Measurements from ENCODE around the gene STRA6.

Gene STRA6

DNA sequence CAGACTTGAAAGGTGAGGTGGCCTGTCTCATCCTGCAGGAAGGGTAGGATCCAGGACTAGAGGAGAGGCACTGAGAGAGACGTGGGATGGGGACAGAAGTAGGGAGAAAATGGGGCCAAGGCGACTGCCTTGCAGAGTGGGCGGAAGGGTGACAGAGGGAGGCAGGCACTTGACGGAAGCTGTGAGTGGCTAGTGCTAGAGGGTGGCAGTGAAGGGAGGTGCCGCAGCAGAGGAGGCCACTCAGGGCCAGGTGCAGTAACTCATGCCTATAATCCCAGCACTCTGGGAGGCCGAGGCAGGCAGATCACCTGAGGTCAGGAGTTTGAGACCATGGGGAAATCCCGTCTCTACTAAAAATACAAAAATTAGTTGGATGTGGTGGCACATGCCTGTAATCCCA lies 40.8 kb upstream of the STRA6 start:
- H3K4me2 ChIP-seq (ENCODE audit: insufficient read depth, low read length) = no peak overlapping the region
- H3K9me3 ChIP-seq (ENCODE audit: insufficient read depth, low read length, severe bottlenecking) = no peaks in the 10 kb centered on the region
- H3K36me3 ChIP-seq (ENCODE audit: insufficient read depth, low read length) = no peaks in the 10 kb centered on the region
- DNase-seq = no peak
- no peak overlapping the region for H3K4me3 ChIP-seq (ENCODE audit: low read depth in 1 of 2, low read length in 2 of 2)
- no peaks in the 10 kb centered on the region for H4K20me1 ChIP-seq (ENCODE audit: insufficient read depth, low read length)
- no peak overlapping the region for H3K27ac ChIP-seq (ENCODE audit: low read length)
- no peaks in the 10 kb centered on the region for H3K79me2 ChIP-seq (ENCODE audit: insufficient read depth, low read length)
- TF ChIP-seq EZH2 (IDR thresholded peaks at IDR 0.05; ENCODE audit: borderline replicate concordance, low read depth, low read length, severe bottlenecking) = no peak
- TF ChIP-seq, protein P1, sequence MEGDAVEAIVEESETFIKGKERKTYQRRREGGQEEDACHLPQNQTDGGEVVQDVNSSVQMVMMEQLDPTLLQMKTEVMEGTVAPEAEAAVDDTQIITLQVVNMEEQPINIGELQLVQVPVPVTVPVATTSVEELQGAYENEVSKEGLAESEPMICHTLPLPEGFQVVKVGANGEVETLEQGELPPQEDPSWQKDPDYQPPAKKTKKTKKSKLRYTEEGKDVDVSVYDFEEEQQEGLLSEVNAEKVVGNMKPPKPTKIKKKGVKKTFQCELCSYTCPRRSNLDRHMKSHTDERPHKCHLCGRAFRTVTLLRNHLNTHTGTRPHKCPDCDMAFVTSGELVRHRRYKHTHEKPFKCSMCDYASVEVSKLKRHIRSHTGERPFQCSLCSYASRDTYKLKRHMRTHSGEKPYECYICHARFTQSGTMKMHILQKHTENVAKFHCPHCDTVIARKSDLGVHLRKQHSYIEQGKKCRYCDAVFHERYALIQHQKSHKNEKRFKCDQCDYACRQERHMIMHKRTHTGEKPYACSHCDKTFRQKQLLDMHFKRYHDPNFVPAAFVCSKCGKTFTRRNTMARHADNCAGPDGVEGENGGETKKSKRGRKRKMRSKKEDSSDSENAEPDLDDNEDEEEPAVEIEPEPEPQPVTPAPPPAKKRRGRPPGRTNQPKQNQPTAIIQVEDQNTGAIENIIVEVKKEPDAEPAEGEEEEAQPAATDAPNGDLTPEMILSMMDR (IDR thresholded peaks at IDR 0.05; ENCODE audit: borderline replicate concordance, extremely low read depth, low read length, poor library complexity, severe bottlenecking) = no peak
- no peak overlapping the region for H3K9ac ChIP-seq (ENCODE audit: low read depth, low read length)
- H3K4me1 ChIP-seq (ENCODE audit: insufficient read depth, low read length) = no peaks in the 10 kb centered on the region
- no peak overlapping the region for H2AFZ ChIP-seq (ENCODE audit: low read depth, low read length)
- ATAC-seq (ENCODE audit: insufficient read depth, low read depth) = no peak
- no peaks in the 10 kb centered on the region for H3K27me3 ChIP-seq (ENCODE audit: insufficient read depth, low read length, poor library complexity)

DNA sequence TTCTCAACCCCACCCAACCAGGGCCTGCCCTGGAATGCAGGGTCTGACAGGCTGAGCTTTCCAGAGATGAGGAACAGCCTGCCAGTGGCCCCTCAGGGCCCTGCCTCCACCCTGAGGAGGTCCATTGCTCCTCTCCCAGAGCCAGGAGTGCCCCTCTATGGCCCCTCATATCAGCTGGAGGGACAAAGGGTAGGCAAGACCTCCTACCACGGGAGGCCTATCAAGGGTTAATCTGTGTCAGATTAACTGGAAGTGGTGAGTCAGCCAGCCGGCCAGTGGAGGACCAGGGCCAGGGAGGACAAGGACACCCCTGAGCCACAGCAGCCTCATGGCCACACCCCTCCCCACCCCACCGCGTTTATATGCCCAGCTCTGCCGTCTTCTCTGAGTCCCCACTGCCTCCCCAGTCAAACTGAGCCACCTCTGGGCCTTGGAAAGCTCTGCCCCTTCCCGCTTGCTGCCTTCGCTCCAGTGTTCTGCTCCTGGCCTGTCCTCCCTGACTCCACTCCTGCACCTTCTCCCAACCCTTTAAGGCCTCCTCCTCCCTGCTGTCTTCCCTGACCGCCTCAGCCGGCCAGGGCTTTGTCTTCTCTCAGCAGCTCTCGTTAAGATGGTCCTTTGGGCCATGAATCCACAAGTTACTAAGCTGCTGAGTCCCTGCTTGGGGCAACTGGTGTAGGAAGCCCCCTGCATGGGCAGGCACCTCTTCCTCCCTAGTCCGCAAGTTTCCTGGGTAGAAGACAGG lies 40.0 kb upstream of the STRA6 start:
- no peak for ATAC-seq (ENCODE audit: insufficient read depth, low read depth)
- H3K27ac ChIP-seq (ENCODE audit: low read length) = no peak overlapping the region
- TF ChIP-seq EZH2 (IDR thresholded peaks at IDR 0.05; ENCODE audit: borderline replicate concordance, low read depth, low read length, severe bottlenecking) = no peak
- TF ChIP-seq, protein P1 (IDR thresholded peaks at IDR 0.05; ENCODE audit: borderline replicate concordance, extremely low read depth, low read length, poor library complexity, severe bottlenecking) = no peak
- no peak overlapping the region for H3K4me3 ChIP-seq (ENCODE audit: low read depth in 1 of 2, low read length in 2 of 2)
- H2AFZ ChIP-seq (ENCODE audit: low read depth, low read length) = no peak overlapping the region
- no peak overlapping the region for H3K9ac ChIP-seq (ENCODE audit: low read depth, low read length)
- no peaks in the 10 kb centered on the region for H4K20me1 ChIP-seq (ENCODE audit: insufficient read depth, low read length)
- H3K9me3 ChIP-seq (ENCODE audit: insufficient read depth, low read length, severe bottlenecking) = no peaks in the 10 kb centered on the region
- no peaks in the 10 kb centered on the region for H3K4me1 ChIP-seq (ENCODE audit: insufficient read depth, low read length)
- DNase-seq = no peak
- H3K36me3 ChIP-seq (ENCODE audit: insufficient read depth, low read length) = no peaks in the 10 kb centered on the region
- H3K27me3 ChIP-seq (ENCODE audit: insufficient read depth, low read length, poor library complexity) = no peaks in the 10 kb centered on the region
- H3K4me2 ChIP-seq (ENCODE audit: insufficient read depth, low read length) = no peak overlapping the region
- H3K79me2 ChIP-seq (ENCODE audit: insufficient read depth, low read length) = no peaks in the 10 kb centered on the region

DNA sequence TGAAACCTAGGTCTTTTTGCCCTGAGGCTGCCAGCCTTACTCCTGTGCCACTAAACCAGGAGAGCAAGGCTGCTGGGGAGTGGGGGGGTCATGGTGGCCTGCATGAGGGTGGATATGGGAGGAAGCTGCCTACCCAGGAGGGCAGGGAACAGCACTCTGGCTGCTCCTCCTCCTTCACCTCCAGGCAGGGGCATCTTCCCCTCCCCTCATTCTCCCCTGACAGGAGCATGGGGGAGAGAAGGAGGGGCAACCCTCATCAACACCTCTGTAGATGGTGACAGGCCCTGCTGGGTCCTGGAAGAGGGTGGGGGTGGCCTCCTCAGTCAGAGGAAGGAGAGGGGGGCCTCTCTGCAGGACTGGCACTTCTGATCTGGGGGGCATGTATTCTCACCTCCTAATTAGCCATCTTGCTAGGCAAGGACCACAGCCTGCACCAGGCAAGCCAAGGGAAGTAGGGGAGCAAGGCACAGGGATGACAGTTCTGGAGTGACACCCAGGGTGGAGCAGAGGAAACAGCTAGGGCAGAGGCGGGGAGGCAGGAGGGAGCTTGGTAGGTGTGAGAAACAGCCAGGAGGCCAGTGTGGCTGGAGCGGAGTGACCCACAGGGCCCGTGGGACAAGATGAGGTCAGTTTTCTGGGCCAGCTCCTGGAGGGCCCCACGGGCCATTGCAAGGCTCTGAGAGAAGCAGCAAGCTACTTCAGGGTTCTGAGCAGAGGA lies 38.5 kb upstream of the STRA6 start:
- DNase-seq (no peak), ATAC-seq (ENCODE audit: insufficient read depth, low read depth) (no peak)
- no peaks in the 10 kb centered on the region for H4K20me1 ChIP-seq (ENCODE audit: insufficient read depth, low read length)
- no peaks in the 10 kb centered on the region for H3K79me2 ChIP-seq (ENCODE audit: insufficient read depth, low read length)
- no peak overlapping the region for H3K4me3 ChIP-seq (ENCODE audit: low read depth in 1 of 2, low read length in 2 of 2)
- no peaks in the 10 kb centered on the region for H3K36me3 ChIP-seq (ENCODE audit: insufficient read depth, low read length)
- H3K4me1 ChIP-seq (ENCODE audit: insufficient read depth, low read length) = no peaks in the 10 kb centered on the region
- no peak overlapping the region for H3K9ac ChIP-seq (ENCODE audit: low read depth, low read length)
- H3K27ac ChIP-seq (ENCODE audit: low read length) = no peak overlapping the region
- H3K9me3 ChIP-seq (ENCODE audit: insufficient read depth, low read length, severe bottlenecking) = no peaks in the 10 kb centered on the region
- TF ChIP-seq EZH2 (IDR thresholded peaks at IDR 0.05; ENCODE audit: borderline replicate concordance, low read depth, low read length, severe bottlenecking) = no peak
- TF ChIP-seq, protein P1 (IDR thresholded peaks at IDR 0.05; ENCODE audit: borderline replicate concordance, extremely low read depth, low read length, poor library complexity, severe bottlenecking) = no peak
- no peak overlapping the region for H3K4me2 ChIP-seq (ENCODE audit: insufficient read depth, low read length)
- no peaks in the 10 kb centered on the region for H3K27me3 ChIP-seq (ENCODE audit: insufficient read depth, low read length, poor library complexity)
- no peak overlapping the region for H2AFZ ChIP-seq (ENCODE audit: low read depth, low read length)

Data from DND-41 (cell line).